OCI-LY7 (cell line): ENCODE results near the gene DAZAP1.

ENCODE experiments used
- EZH2phosphoT487 ChIP-seq: fragments of 200-600 bp; sonication (generic); IDR thresholded peaks from 2 replicates; pipeline ENCODE4 v1.6.1; 2018; ENCODE audit warnings: low read depth, borderline replicate concordance, mild to moderate bottlenecking, mixed run types, antibody characterized with exemption, low read length, moderate library complexity, mixed read lengths
- TF ChIP-seq, protein P1 (sequence below): fragments of 200-600 bp; sonication (generic); conservative IDR thresholded peaks from 2 replicates; pipeline ENCODE4 v1.5.1; 2014; ENCODE audit warnings: mild to moderate bottlenecking, antibody characterized with exemption, low read length, moderate library complexity, mixed read lengths

DNA sequence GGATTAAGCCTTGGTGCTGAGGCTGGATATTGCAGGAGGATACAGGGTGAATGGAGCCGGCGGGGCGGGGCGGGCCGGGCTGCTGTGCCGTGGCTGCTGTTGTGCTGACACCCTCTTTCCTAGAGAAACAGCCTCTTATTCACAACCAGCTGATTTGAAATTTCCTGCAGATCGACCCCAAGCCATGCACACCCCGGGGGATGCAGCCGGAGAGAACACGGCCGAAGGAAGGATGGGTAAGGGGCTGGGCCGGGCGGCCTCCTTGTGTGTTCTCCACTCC lies 11.1 kb downstream of the DAZAP1 start:
- TF ChIP-seq, protein P1, sequence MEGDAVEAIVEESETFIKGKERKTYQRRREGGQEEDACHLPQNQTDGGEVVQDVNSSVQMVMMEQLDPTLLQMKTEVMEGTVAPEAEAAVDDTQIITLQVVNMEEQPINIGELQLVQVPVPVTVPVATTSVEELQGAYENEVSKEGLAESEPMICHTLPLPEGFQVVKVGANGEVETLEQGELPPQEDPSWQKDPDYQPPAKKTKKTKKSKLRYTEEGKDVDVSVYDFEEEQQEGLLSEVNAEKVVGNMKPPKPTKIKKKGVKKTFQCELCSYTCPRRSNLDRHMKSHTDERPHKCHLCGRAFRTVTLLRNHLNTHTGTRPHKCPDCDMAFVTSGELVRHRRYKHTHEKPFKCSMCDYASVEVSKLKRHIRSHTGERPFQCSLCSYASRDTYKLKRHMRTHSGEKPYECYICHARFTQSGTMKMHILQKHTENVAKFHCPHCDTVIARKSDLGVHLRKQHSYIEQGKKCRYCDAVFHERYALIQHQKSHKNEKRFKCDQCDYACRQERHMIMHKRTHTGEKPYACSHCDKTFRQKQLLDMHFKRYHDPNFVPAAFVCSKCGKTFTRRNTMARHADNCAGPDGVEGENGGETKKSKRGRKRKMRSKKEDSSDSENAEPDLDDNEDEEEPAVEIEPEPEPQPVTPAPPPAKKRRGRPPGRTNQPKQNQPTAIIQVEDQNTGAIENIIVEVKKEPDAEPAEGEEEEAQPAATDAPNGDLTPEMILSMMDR, result no peak
- TF ChIP-seq EZH2phosphoT487, result no peak
